ENCODE measurements around the gene VPS35.
"Not testable (repeated sequence)": the region's sequence is repeated elsewhere in the genome, so short reads cannot be mapped to it uniquely, and the experiment has no call there.

- TF ChIP-seq CTCF (IDR thresholded peaks at IDR 0.05; ENCODE audit: poor library complexity); EZH2 (IDR thresholded peaks at IDR 0.05; ENCODE audit: borderline replicate concordance): not testable (repeated sequence)
Observed at GRCh38 chr16:46624862-46625261, 64.1 kb downstream of the VPS35 start.
